AG04449 (cell line): ENCODE data around the gene SLC25A19.

Experiments used
- CTCF ChIA-PET: fragments of 350-600 bp; formaldehyde crosslinking; extraction: SDS; loops from one replicate; lab custom pipeline; 2021; ENCODE audit warnings: antibody characterized with exemption; lab: Yijun Ruan, JAX
- POLR2A ChIA-PET: fragments of 400-600, 350-600 bp; formaldehyde crosslinking; extraction: SDS; loops from one replicate; lab custom pipeline; 2020; ENCODE audit warnings: antibody characterized with exemption, inconsistent platforms; lab: Yijun Ruan, JAX
- DNase-seq: peaks from one replicate; pipeline ENCODE4 v3.0.0-alpha.2; 2010; ENCODE audit warnings: low read depth, low spot score
- H3K4me3 ChIP-seq: 2 replicates; pipeline ENCODE4 v1.5.1; 2011; ENCODE audit warnings: low read depth, mild to moderate bottlenecking, control low read depth, low read length
- CTCF ChIP-seq: IDR thresholded peaks from one replicate; pipeline ENCODE4 v1.5.1; 2011; ENCODE audit warnings: mild to moderate bottlenecking, moderate library complexity, low read length, control low read depth, inconsistent platforms; ENCODE audit not compliant: insufficient read depth; ENCODE audit errors: missing control alignments

The SLC25A19 gene

GRCh38 chr17:75242461-75243042 is 46.7 kb downstream of the SLC25A19 start:
- TF ChIP-seq CTCF = no peak
- no peak for DNase-seq
- POLR2A ChIA-PET = no interaction called here
- H3K4me3 ChIP-seq = no peak overlapping the region
- CTCF ChIA-PET = interaction anchor here (1.3 to 6.0 kb wide), 4 partner anchors 7 to 169 kb away, joined by 8 to 73 read pairs (median 24); partner anchors contain the start of genes GGA3 and MIF4GD

GRCh38 chr17:75241996-75242460 is 47.2 kb downstream of the SLC25A19 start:
- no peak for DNase-seq
- no peak for TF ChIP-seq CTCF
- ChIA-PET CTCF (interaction anchor here (0.6 to 6.0 kb wide), 6 partner anchors 7 to 170 kb away, joined by 3 to 73 read pairs (median 14); partner anchors contain the start of genes GGA3 and MIF4GD), POLR2A (no interaction called here)
- no peak overlapping the region for H3K4me3 ChIP-seq

- H3K4me3 ChIP-seq = no peak overlapping the region
- no peak for TF ChIP-seq CTCF
- DNase-seq = no peak
- POLR2A ChIA-PET = no interaction called here
- CTCF ChIA-PET = interaction anchor here (0.6 to 6.0 kb wide), 11 partner anchors 8 to 171 kb away, joined by 3 to 73 read pairs (median 8); partner anchors contain the start of genes GGA3 and MIF4GD
Observed at GRCh38 chr17:75241502-75241901, 47.7 kb downstream of the SLC25A19 start.

- POLR2A ChIA-PET = no interaction called here
- TF ChIP-seq CTCF = no peak
- CTCF ChIA-PET = interaction anchor here (1.1 to 6.0 kb wide), 15 partner anchors 8 to 279 kb away, joined by 3 to 73 read pairs (median 15); partner anchors contain the start of genes GGA3 and MIF4GD
- H3K4me3 ChIP-seq = no peak overlapping the region
- DNase-seq = no peak
Observed at GRCh38 chr17:75241143-75241430, 48.1 kb downstream of the SLC25A19 start.

- peak; percentile 87 for TF ChIP-seq CTCF
- H3K4me3 ChIP-seq = no peak overlapping the region
- ChIA-PET CTCF (interaction anchor here (1.0 to 6.0 kb wide), 19 partner anchors 9 to 279 kb away, joined by 3 to 73 read pairs (median 5); partner anchors contain the start of genes GGA3 and MIF4GD), POLR2A (no interaction called here)
- no peak for DNase-seq
Observed at GRCh38 chr17:75240394-75241142, 48.7 kb downstream of the SLC25A19 start.
